Lower leg skin (tissue), 4 donors: ENCODE results near the gene ARHGEF25. TPM values are rescaled to one million over a fixed set of nuclear protein-coding genes. Genes with fewer than 3 reads are reported as not detected.
"Not testable (repeated sequence)": the region's sequence is repeated elsewhere in the genome, so short reads cannot be mapped to it uniquely, and the experiment has no call there.

ENCODE experiments used
- DNase-seq, 2 donors: peaks; one replicate each; pipeline ENCODE4 v3.0.0-alpha.2; 2019; ENCODE audit warnings: low spot score in 2 of 2
- H3K4me3 ChIP-seq: fragments of 200-600 bp; sonication (generic); 2 replicates; pipeline ENCODE4 v1.5.1; 2017; ENCODE audit warnings: mild to moderate bottlenecking, low read depth; ENCODE audit not compliant: poor library complexity, severe bottlenecking
- CTCF ChIP-seq, 3 donors: fragments of 450-650 bp; IDR thresholded peaks; one replicate each; pipeline ENCODE4 v1.5.1; 2016; ENCODE audit warnings: antibody characterized with exemption in 3 of 3, mild to moderate bottlenecking in 3 of 3, moderate library complexity in 2 of 3
- POLR2A ChIP-seq, 2 donors: fragments of 450-650 bp; IDR thresholded peaks; one replicate each; pipeline ENCODE4 v1.6.1; 2016 to 2017; ENCODE audit warnings: antibody characterized with exemption in 2 of 2, mild to moderate bottlenecking in 1 of 2, moderate library complexity in 1 of 2
- WGBS, 2 donors: methylation state at CpG; one replicate each; pipeline ENCODE4 v1.1.5; 2018; 5-methylcytosine and 5-hydroxymethylcytosine counted together
- intact Hi-C: fragments of 100-400 bp; cut with DNase I; formaldehyde crosslinking; loops from one replicate; pipeline ENCODE4 v1.15.0; 2023; ENCODE audit warnings: low total_unique reads
- total RNA-seq, 4 donors: library from RNA; depleted of rRNA; stranded (reverse); fragments of >200 nt; gene quantifications; one replicate each; pipeline ENCODE4 v1.1.0, GENCODE V29; 2016

The ARHGEF25 gene
- total RNA-seq, 4 donors from 2014 or later = 3.8 to 10.3 (median 6.9) TPM

DNA sequence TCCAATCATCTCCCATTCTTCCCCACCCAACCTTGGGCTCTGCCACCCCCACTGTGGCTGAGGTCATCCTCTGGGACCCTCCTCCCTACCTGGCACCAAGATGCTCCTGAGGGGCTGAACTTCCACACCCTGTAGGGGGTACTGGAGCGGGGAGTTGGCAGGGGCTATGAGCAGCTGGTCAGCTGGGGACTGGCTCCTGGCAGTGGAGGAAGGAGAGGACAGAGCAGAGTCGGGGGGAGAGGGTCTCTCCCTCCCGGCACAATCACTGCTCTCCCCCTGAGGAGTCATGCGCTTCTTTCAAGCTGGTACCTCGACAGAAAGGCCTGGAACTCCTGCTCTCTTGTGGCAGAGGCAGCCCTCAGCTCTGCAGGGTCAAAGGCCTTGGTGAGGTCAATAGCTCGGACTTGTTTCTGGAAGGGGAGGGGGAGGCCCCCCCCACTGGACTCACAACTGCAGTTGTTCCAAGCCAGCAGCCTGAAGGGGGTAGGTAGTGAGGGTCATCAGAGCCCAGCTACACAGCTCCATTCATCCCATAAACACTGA lies 19.7 kb downstream of the ARHGEF25 start:
- no peak overlapping the region for H3K4me3 ChIP-seq
- peak in 1 of 2 donors; percentile 65 for DNase-seq
- intact Hi-C loops = no loop called here
- WGBS, 2 donors = 61 to 85% methylated on average over 6 of the region's 6 CpGs
- TF ChIP-seq CTCF (IDR thresholded peaks at IDR 0.05) = no peak
- TF ChIP-seq POLR2A (IDR thresholded peaks at IDR 0.05) = no peak

DNA sequence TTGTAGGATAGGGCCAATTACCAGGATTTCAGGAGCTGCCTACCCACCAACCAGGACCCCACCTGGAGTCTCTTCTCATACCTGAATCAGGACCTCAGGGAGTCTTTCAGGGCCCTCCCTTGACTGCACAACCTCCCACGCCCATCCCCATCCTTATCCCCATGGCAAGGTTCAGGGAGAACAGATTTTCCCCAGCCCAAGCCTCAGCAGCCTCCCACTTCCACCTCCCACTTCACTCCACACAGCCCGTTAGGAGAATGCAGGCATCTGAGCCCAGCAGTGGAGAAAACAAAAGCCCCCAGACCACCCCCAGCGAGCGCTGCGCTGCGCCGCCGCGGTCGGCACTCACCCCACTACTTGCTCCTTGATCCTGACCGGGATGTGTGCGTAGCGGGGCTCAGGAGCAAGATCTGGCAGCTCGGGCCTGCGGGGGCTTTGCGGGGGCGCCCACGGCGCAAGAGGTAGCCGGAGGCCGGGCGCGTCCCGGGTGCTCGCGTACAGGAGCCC lies 20.4 kb downstream of the ARHGEF25 start:
- intact Hi-C loops = no loop called here
- no peak overlapping the region for H3K4me3 ChIP-seq
- 31 to 48% methylated on average over 22 to 26 of the region's 26 CpGs for WGBS, 2 donors
- DNase-seq = peak in 1 of 2 donors; percentile 78
- TF ChIP-seq POLR2A (IDR thresholded peaks at IDR 0.05) (no peak), CTCF (IDR thresholded peaks at IDR 0.05) (no peak)

DNA sequence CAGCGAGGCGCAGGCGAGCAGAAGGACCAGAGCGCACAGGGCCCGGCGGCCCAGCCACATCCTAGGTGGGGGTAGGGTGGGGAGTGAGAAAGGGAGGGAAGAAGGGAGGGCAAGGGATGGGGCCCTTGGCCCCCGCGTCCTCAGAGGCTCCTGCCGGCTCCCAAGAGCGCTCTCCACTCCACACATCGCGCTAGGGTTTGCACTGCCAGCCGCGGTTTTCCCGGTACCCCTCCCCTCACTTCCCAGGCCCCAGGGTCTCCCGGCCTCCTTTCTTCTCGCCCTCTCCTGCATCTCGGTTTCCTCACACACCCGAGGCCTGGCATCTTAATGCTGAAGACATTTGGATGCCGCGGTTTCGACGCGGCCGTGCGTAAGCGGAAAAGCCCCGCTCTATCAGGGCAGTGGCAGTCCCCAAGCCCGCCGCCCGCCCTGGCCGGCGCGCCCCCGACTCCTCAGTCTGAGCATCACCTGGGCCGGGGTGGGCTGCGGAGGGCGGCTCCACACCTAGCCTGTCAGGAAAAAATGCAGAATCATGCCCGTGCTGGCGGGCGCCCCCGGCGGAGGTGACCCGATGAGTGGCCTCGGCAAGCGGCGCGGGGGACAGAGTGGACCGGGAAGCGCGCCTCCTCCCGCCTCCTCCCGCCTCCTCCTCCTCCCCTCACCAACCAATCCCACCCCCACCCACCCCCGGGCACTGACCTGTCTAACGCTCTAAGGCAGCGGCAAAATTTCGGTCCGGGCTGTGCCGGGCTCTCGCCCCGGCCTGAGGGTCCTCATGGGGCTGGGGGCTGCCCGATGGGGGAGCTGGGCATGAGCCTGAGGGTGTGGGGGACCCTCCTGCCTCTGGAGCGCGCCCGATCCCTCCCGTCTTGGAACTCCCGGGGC lies 21.1 kb downstream of the ARHGEF25 start:
- H3K4me3 ChIP-seq = peak overlapping the region; percentile 23
- peak in 1 of 2 donors; percentile 86 for DNase-seq
- intact Hi-C loops = no loop called here
- WGBS, 2 donors = 3 to 8% methylated on average over 27 to 57 of the region's 67 CpGs
- no peak for TF ChIP-seq POLR2A (IDR thresholded peaks at IDR 0.05)
- no peak for TF ChIP-seq CTCF (IDR thresholded peaks at IDR 0.05)

GRCh38 chr12:57632958-57633840 lies 22.0 kb downstream of the ARHGEF25 start, which contains the start of gene B4GALNT1:
Gene B4GALNT1 (minus strand): TSS chr12:57633201. CDS start chr12:57632132, 1,069 bp downstream.
- intact Hi-C loops = no loop called here
- WGBS, 2 donors = 2% methylated on average over 32 to 37 of the region's 58 CpGs
- peak in 1 of 2 donors; percentile 86 for DNase-seq
- TF ChIP-seq CTCF (IDR thresholded peaks at IDR 0.05) = peak in 1 of 3 donors; percentile 53
- no peak for TF ChIP-seq POLR2A (IDR thresholded peaks at IDR 0.05)
- peak within 1 kb of the TSS; percentile 23 for H3K4me3 ChIP-seq

DNA sequence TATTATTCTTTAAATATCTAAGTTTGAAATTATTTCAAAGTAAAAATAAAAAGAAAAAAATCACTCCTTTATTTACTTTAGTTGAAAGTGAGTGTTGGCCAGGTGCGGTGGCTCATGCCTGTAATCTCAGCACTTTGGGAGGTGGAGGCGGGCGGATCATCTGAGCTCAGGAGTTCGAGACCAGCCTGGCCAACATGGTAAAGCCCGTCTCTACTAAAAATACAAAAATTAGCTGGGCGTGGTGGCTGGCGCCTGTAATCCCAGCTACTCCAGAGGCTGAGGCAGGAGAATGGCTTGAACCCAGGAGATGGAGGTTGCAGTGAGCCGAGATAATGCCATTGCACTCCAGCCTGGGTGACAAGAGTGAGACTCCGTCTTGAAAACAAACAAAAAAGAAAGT lies 25.5 kb downstream of the ARHGEF25 start:
- DNase-seq = peak in 1 of 2 donors; percentile 65
- H3K4me3 ChIP-seq, intact Hi-C loops: not testable (repeated sequence)
- 80 to 83% methylated on average over 9 of the region's 9 CpGs for WGBS, 2 donors
